ENCODE measurements around the gene TMLHE. TPM values are rescaled to one million over a fixed set of nuclear protein-coding genes. Genes with fewer than 3 reads are reported as not detected.

Gene TMLHE
- polyA plus RNA-seq (2013, experiment 1 of 2), result 15.0 TPM
- polyA plus RNA-seq (2013, experiment 2 of 2), result 15.0 TPM

GRCh38 chrX:155612312-155613224 is at the start of gene TMLHE, which contains the start of gene SPRY3:
Gene TMLHE (minus strand): TSS chrX:155612952. CDS start chrX:155545276, 67,676 bp downstream.
Gene SPRY3 (plus strand): TSS chrX:155612586.
- Histone ChIP-seq H3K4ac (ENCODE audit: low read length) (no peak within 1 kb of the TSS), H3K18ac (ENCODE audit: low read length) (peak within 1 kb of the TSS; percentile 94), H2BK15ac (ENCODE audit: low read length) (no peak within 1 kb of the TSS), H2AFZ (ENCODE audit: low read length) (peak within 1 kb of the TSS; percentile 97), H3K4me3 (ENCODE audit: low read length in 2 of 2) (peak within 1 kb of the TSS; percentile 84 to 95), H3K9ac (ENCODE audit: low read depth, low read length, poor library complexity) (peak within 1 kb of the TSS; percentile 84), H3K9me3 (replicated peaks in 1 of 2; ENCODE audit: control insufficient read depth in 2 of 2, insufficient read depth in 1 of 2, low read depth in 1 of 2, low read length in 2 of 2) (no peaks in the 10 kb centered on the region), H2BK12ac (ENCODE audit: low read length) (no peak within 1 kb of the TSS), H3K27ac (replicated peaks; ENCODE audit: low read length) (no peak within 1 kb of the TSS), H3K23ac (ENCODE audit: low read depth, low read length, poor library complexity) (no peak within 1 kb of the TSS), H3K4me2 (ENCODE audit: insufficient read depth, low read length, poor library complexity, severe bottlenecking) (peak within 1 kb of the TSS; percentile 43), H4K8ac (ENCODE audit: low read depth, low read length) (peak within 1 kb of the TSS; percentile 17), H2BK5ac (ENCODE audit: low read length) (no peak within 1 kb of the TSS), H2AK5ac (ENCODE audit: low read depth, low read length) (no peak within 1 kb of the TSS), H3K79me1 (ENCODE audit: low read depth, low read length) (no peaks in the 10 kb centered on the region), H3K27me3 (ENCODE audit: control insufficient read depth in 3 of 3, insufficient read depth in 3 of 3, low read depth in 1 of 3, low read length in 3 of 3) (no peaks in the 10 kb centered on the region), H3K36me3 (replicated peaks in 1 of 2; ENCODE audit: control insufficient read depth in 2 of 2, insufficient read depth in 2 of 2, low read length in 2 of 2) (no peaks in the 10 kb centered on the region), H3K4me1 (ENCODE audit: control insufficient read depth in 2 of 2, insufficient read depth in 1 of 2, low read depth in 1 of 2, low read length in 2 of 2) (no peaks in the 10 kb centered on the region), H4K91ac (ENCODE audit: low read depth, low read length, poor library complexity) (no peak within 1 kb of the TSS), H3K14ac (ENCODE audit: low read length) (no peak within 1 kb of the TSS), H2BK120ac (ENCODE audit: low read depth, low read length) (no peak within 1 kb of the TSS)
- DNase-seq (ENCODE audit: low spot score), result peak; percentile 9
- no CpG with 5 or more reads among the region's 50 CpGs for WGBS, 2 donors (ENCODE audit: extremely low coverage in 2 of 2, insufficient read length in 2 of 2, insufficient replicate concordance in 1 of 2)

GRCh38 chrX:155662282-155662681 is 49.5 kb upstream of the TMLHE start:
- DNase-seq (ENCODE audit: low spot score), result no peak

GRCh38 chrX:155645180-155645579 is 32.4 kb upstream of the TMLHE start:
- Histone ChIP-seq H3K4me1 (ENCODE audit: control insufficient read depth in 2 of 2, insufficient read depth in 1 of 2, low read depth in 1 of 2, low read length in 2 of 2) (no peaks in the 10 kb centered on the region), H3K9me3 (replicated peaks in 1 of 2; ENCODE audit: control insufficient read depth in 2 of 2, insufficient read depth in 1 of 2, low read depth in 1 of 2, low read length in 2 of 2) (no peaks in the 10 kb centered on the region), H2BK120ac (ENCODE audit: low read depth, low read length) (no peak overlapping the region), H3K18ac (ENCODE audit: low read length) (no peak overlapping the region), H3K27me3 (ENCODE audit: control insufficient read depth in 3 of 3, insufficient read depth in 3 of 3, low read depth in 1 of 3, low read length in 3 of 3) (no peaks in the 10 kb centered on the region), H3K36me3 (replicated peaks in 1 of 2; ENCODE audit: control insufficient read depth in 2 of 2, insufficient read depth in 2 of 2, low read length in 2 of 2) (no peaks in the 10 kb centered on the region), H2BK15ac (ENCODE audit: low read length) (no peak overlapping the region), H2AFZ (ENCODE audit: low read length) (no peak overlapping the region), H3K9ac (ENCODE audit: low read depth, low read length, poor library complexity) (no peak overlapping the region), H3K23ac (ENCODE audit: low read depth, low read length, poor library complexity) (no peak overlapping the region), H3K79me1 (ENCODE audit: low read depth, low read length) (no peaks in the 10 kb centered on the region), H2BK5ac (ENCODE audit: low read length) (no peak overlapping the region), H3K4me2 (ENCODE audit: insufficient read depth, low read length, poor library complexity, severe bottlenecking) (no peak overlapping the region), H3K14ac (ENCODE audit: low read length) (no peak overlapping the region), H3K27ac (replicated peaks; ENCODE audit: low read length) (no peak overlapping the region), H2AK5ac (ENCODE audit: low read depth, low read length) (no peak overlapping the region), H3K4ac (ENCODE audit: low read length) (no peak overlapping the region), H2BK12ac (ENCODE audit: low read length) (no peak overlapping the region), H4K8ac (ENCODE audit: low read depth, low read length) (no peak overlapping the region), H3K4me3 (ENCODE audit: low read length in 2 of 2) (no peak overlapping the region), H4K91ac (ENCODE audit: low read depth, low read length, poor library complexity) (no peak overlapping the region)
- DNase-seq (ENCODE audit: low spot score), result no peak
- no CpG with 5 or more reads among the region's 2 CpGs for WGBS, 2 donors (ENCODE audit: extremely low coverage in 2 of 2, insufficient read length in 2 of 2, insufficient replicate concordance in 1 of 2)

More at GRCh38 chrX:155662282-155662681, 49.5 kb upstream of the TMLHE start:
- H2BK5ac ChIP-seq (ENCODE audit: low read length), result no peak overlapping the region
- no peaks in the 10 kb centered on the region for H3K4me1 ChIP-seq (ENCODE audit: control insufficient read depth in 2 of 2, insufficient read depth in 1 of 2, low read depth in 1 of 2, low read length in 2 of 2)
- H3K23ac ChIP-seq (ENCODE audit: low read depth, low read length, poor library complexity), result no peak overlapping the region
- H3K36me3 ChIP-seq (replicated peaks in 1 of 2; ENCODE audit: control insufficient read depth in 2 of 2, insufficient read depth in 2 of 2, low read length in 2 of 2), result no peaks in the 10 kb centered on the region
- no CpG with 5 or more reads among the region's 2 CpGs for WGBS, 2 donors (ENCODE audit: extremely low coverage in 2 of 2, insufficient read length in 2 of 2, insufficient replicate concordance in 1 of 2)
- no peak overlapping the region for H3K18ac ChIP-seq (ENCODE audit: low read length)
- no peak overlapping the region for H2AK5ac ChIP-seq (ENCODE audit: low read depth, low read length)
- no peak overlapping the region for H3K4me2 ChIP-seq (ENCODE audit: insufficient read depth, low read length, poor library complexity, severe bottlenecking)
- H4K91ac ChIP-seq (ENCODE audit: low read depth, low read length, poor library complexity), result no peak overlapping the region
- no peak overlapping the region for H3K14ac ChIP-seq (ENCODE audit: low read length)
- no peak overlapping the region for H3K9ac ChIP-seq (ENCODE audit: low read depth, low read length, poor library complexity)
- no peak overlapping the region for H2BK12ac ChIP-seq (ENCODE audit: low read length)
- no peak overlapping the region for H2BK15ac ChIP-seq (ENCODE audit: low read length)
- no peak overlapping the region for H2BK120ac ChIP-seq (ENCODE audit: low read depth, low read length)
- H3K9me3 ChIP-seq (replicated peaks in 1 of 2; ENCODE audit: control insufficient read depth in 2 of 2, insufficient read depth in 1 of 2, low read depth in 1 of 2, low read length in 2 of 2), result no peaks in the 10 kb centered on the region
- no peaks in the 10 kb centered on the region for H3K79me1 ChIP-seq (ENCODE audit: low read depth, low read length)
- no peak overlapping the region for H3K4me3 ChIP-seq (ENCODE audit: low read length in 2 of 2)
- no peaks in the 10 kb centered on the region for H3K27me3 ChIP-seq (ENCODE audit: control insufficient read depth in 3 of 3, insufficient read depth in 3 of 3, low read depth in 1 of 3, low read length in 3 of 3)
- H3K4ac ChIP-seq (ENCODE audit: low read length), result no peak overlapping the region
- H3K27ac ChIP-seq (replicated peaks; ENCODE audit: low read length), result no peak overlapping the region
- no peak overlapping the region for H4K8ac ChIP-seq (ENCODE audit: low read depth, low read length)
- H2AFZ ChIP-seq (ENCODE audit: low read length), result no peak overlapping the region

GRCh38 chrX:155643240-155643639 is 30.5 kb upstream of the TMLHE start:
- Histone ChIP-seq H3K9me3 (replicated peaks in 1 of 2; ENCODE audit: control insufficient read depth in 2 of 2, insufficient read depth in 1 of 2, low read depth in 1 of 2, low read length in 2 of 2) (no peaks in the 10 kb centered on the region), H3K27ac (replicated peaks; ENCODE audit: low read length) (no peak overlapping the region), H3K27me3 (ENCODE audit: control insufficient read depth in 3 of 3, insufficient read depth in 3 of 3, low read depth in 1 of 3, low read length in 3 of 3) (no peaks in the 10 kb centered on the region), H3K14ac (ENCODE audit: low read length) (no peak overlapping the region), H3K4me2 (ENCODE audit: insufficient read depth, low read length, poor library complexity, severe bottlenecking) (no peak overlapping the region), H3K79me1 (ENCODE audit: low read depth, low read length) (no peaks in the 10 kb centered on the region), H2BK12ac (ENCODE audit: low read length) (no peak overlapping the region), H4K91ac (ENCODE audit: low read depth, low read length, poor library complexity) (no peak overlapping the region), H3K23ac (ENCODE audit: low read depth, low read length, poor library complexity) (no peak overlapping the region), H4K8ac (ENCODE audit: low read depth, low read length) (no peak overlapping the region), H2BK15ac (ENCODE audit: low read length) (no peak overlapping the region), H2AK5ac (ENCODE audit: low read depth, low read length) (no peak overlapping the region), H2BK5ac (ENCODE audit: low read length) (no peak overlapping the region), H3K36me3 (replicated peaks in 1 of 2; ENCODE audit: control insufficient read depth in 2 of 2, insufficient read depth in 2 of 2, low read length in 2 of 2) (no peaks in the 10 kb centered on the region), H3K9ac (ENCODE audit: low read depth, low read length, poor library complexity) (no peak overlapping the region), H3K4me3 (ENCODE audit: low read length in 2 of 2) (no peak overlapping the region), H3K4me1 (ENCODE audit: control insufficient read depth in 2 of 2, insufficient read depth in 1 of 2, low read depth in 1 of 2, low read length in 2 of 2) (no peaks in the 10 kb centered on the region), H3K18ac (ENCODE audit: low read length) (no peak overlapping the region), H2BK120ac (ENCODE audit: low read depth, low read length) (no peak overlapping the region), H3K4ac (ENCODE audit: low read length) (no peak overlapping the region), H2AFZ (ENCODE audit: low read length) (no peak overlapping the region)
- no peak for DNase-seq (ENCODE audit: low spot score)
- WGBS, 2 donors (ENCODE audit: extremely low coverage in 2 of 2, insufficient read length in 2 of 2, insufficient replicate concordance in 1 of 2), result no CpG with 5 or more reads among the region's 2 CpGs
